ENCODE results near the gene LRCH1.
A peak's percentile ranks its signal among the peaks of the same experiment; 100 is the strongest.
"Not testable (repeated sequence)": the region's sequence is repeated elsewhere in the genome, so short reads cannot be mapped to it uniquely, and the experiment has no call there.

Gene LRCH1, protein sequence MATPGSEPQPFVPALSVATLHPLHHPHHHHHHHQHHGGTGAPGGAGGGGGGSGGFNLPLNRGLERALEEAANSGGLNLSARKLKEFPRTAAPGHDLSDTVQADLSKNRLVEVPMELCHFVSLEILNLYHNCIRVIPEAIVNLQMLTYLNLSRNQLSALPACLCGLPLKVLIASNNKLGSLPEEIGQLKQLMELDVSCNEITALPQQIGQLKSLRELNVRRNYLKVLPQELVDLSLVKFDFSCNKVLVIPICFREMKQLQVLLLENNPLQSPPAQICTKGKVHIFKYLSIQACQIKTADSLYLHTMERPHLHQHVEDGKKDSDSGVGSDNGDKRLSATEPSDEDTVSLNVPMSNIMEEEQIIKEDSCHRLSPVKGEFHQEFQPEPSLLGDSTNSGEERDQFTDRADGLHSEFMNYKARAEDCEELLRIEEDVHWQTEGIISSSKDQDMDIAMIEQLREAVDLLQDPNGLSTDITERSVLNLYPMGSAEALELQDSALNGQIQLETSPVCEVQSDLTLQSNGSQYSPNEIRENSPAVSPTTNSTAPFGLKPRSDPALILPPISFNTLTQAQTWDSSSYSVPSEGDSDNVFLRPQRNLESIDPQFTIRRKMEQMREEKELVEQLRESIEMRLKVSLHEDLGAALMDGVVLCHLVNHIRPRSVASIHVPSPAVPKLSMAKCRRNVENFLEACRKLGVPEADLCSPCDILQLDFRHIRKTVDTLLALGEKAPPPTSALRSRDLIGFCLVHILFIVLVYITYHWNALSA

DNA sequence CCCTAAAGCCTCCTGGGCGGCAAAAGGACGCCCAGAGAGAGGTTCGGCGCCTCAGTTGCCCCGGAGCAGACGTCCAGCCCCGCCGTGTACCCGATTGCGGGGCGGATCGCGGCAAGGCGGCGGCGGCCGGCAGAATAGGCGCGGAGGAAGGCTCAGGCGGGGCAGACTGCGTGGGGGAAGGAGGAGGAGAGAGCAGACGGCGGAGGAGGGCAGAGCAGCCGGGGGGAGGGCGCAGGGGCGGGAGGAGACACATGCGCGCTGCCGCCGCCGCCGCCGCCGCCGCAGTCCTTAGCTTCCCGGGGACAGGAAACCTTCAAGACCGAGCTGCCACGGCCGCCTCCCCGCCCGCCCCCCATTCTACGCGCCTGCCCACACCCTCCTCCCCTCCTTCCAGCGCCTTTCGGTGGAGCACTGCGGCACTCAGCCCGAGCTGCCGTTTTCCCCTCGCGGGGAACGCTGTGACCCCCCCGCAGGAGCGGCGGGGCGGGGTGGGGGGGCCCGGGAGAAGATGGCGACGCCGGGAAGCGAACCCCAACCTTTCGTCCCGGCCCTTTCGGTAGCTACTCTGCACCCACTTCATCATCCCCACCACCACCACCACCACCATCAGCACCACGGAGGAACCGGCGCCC lies at the start of gene LRCH1:
Gene LRCH1 (plus strand): TSS at position 282 of the 632 bp plus-strand sequence. CDS start 227 bp downstream, at position 509.
- DNase-seq = peak; percentile 76

DNA sequence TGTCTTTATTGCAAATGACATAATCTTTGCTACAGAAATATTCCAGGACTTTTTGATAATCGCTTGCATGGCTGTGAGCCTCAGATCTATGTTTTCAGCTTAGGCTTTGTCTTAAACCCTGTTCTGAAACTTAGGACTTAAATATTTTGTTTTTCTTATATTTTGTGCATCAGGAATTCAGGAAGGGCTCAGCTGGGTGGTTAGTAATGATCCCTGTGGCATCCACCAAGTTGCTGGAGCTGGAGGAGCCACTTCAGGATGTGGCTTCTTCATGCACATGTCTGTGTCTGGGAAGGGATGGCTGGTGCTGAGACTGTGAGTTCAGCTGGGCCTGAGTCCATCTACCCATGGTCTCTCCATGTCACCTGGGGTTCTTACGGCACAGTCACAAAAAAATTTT lies 48.9 kb upstream of the LRCH1 start:
- no peak for DNase-seq

DNA sequence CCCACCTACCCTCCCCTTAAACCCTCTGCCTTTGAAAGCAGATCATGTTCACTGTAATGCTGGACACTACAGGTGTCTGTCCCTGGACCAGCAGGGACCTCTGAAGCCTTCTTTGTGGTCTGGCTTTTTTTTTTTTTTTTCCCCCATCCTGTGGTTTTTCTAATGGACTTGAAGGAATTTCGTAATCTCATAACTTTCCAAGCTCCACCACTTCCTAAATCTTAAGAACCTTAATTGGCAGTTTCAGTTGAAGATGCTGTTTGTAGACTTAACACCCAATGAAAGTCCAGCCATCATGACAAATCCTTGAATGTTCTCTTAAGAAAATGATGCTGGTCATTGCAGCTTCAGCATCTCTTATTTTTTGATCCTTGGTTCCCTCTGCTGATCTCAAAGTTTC lies 45.0 kb upstream of the LRCH1 start:
- no peak for DNase-seq

DNA sequence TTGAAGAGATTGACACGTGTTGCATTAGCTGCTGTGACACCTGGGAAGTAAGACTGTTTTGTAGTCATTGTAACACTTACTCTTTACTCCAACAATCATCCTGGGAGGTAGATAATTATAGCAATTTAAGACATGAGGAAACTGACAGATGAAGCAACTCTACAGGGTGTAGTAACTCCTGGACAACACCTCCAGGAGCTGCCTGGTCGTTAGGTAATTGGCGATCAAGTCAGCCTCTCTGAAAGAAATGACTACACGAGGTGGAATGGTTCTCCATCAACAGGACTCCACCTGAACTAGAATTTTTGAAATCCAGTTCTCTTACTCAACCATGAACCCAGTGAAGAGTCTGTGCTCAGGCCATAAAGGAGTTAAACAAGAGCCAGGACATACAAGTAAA lies 43.0 kb upstream of the LRCH1 start:
- no peak for DNase-seq

DNA sequence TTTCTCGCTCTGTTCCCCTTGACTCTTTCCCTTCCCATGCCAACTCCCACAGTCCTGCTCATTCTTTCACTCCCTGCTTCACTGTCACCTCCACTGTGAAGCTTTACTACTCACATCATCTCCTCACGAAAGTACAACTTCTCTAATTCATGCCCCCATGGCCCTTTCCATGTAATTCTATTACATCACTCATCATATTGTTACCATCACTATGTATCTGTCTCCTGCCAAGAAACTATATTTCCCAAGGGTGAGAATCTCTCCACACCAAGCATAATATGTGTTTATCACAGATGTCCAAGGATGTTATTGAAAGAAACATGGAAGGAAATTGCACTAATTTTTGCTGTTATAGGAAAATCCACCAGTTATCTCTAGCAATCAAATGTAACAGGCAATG lies 37.2 kb upstream of the LRCH1 start:
- no peak for DNase-seq

DNA sequence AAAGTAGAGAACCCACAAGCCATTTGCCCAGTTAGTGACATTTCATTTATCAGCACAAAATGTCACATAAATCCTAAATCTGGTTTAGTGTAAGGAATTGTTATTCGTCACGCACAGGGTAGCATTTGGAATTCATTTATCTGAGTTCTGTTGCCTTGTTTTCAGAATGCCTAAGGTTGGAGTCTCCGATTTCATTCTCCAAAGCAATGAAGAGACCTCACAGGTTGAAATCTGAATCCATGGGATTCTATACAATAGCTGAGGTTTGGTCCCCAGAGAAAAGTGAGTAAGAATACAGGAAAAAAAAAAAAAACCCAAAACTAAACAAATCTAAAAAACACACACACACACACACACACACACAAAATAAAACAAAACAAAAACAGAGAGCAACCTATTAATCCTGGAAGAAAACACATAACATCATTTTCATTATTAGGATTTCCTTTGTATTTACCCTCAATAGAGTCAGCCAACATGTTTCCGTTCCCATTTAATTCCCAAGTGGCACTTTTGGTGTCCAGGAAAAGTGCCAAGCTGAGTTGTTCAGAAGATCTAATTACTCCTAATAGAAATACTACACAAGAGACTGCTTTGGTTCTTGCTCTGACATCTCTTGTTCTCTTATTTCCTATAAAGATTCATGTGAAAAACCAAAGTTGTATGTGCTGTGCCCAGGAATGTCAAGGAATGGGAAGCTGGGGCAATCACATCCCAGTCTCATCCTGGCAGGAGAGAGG lies 36.2 kb upstream of the LRCH1 start:
- peak; percentile 67 for DNase-seq

DNA sequence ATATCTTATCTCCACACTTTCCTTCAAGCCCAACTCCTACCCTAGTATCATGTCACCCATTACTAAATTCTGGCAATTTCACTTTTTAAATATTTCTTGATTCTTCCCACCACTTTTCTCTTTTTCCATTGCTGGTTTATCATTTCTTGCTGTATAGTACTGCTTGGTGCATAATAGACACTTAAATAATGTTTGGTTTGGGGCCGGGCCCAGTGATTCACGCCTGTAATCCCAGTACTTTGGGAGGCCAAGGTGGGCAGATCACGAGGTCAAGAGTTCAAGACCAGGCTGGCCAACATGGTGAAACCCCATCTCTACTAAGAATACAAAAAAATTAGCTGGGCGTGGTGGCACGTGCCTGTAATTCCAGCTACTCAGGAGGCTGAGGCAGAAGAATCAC lies 35.2 kb upstream of the LRCH1 start:
- DNase-seq = not testable (repeated sequence)

DNA sequence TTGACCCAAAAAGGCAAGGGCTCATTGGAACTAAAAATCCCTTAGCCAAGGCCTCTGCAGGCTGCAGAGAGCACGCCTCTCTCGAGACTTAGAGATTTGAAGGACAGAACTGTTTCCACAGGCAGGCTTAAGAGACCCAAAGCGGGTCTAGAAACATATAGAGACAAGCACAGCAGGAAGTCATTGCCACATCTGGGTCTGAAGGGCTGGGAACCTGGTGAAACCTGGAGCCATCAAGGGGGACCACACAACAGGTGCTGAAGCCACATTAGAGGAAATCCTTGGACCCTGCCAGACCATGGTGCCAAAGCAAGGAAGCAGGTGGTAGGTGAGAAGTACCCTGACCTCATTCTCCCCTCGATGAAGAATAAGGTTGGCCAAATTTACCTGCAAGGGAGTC lies 33.8 kb upstream of the LRCH1 start:
- DNase-seq = no peak

DNA sequence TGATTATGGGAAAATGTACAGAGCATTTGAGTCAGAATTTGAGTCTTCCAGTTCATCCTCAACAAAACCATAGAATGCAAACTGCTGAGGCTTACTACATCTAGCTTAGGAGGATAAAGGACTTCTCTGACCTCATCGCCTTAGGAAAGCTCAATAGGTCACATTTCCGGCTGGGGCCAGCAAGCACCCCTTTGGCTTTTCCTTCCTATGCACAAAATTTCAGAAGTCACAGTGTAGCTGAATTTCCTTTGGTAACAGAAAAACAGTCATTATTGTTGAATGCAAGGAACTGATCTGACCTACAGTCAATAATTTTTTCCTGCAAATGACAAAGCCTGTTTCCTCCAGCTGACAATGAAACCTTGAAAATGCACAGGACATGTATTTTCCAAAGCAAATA lies 32.8 kb upstream of the LRCH1 start:
- DNase-seq = no peak

DNA sequence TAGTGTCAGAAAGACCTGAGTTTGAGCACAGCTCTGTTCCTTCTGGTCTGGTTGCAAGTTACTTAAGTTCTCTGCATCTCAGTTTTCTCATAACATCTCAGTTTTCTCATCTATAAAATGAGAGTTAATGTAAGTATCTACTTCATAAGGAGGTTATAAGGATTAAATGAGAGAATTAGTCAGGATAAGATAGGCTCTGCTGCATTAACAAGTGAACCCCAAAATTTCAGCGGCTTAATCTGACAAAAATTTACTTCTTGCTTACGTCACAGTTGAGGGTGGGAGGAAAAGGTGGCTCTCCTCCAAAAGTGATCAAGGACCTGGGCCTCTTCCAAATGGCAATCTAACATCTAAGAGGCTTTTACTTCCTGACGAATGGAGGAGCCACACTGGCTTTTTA lies 31.5 kb upstream of the LRCH1 start:
- DNase-seq = no peak

DNA sequence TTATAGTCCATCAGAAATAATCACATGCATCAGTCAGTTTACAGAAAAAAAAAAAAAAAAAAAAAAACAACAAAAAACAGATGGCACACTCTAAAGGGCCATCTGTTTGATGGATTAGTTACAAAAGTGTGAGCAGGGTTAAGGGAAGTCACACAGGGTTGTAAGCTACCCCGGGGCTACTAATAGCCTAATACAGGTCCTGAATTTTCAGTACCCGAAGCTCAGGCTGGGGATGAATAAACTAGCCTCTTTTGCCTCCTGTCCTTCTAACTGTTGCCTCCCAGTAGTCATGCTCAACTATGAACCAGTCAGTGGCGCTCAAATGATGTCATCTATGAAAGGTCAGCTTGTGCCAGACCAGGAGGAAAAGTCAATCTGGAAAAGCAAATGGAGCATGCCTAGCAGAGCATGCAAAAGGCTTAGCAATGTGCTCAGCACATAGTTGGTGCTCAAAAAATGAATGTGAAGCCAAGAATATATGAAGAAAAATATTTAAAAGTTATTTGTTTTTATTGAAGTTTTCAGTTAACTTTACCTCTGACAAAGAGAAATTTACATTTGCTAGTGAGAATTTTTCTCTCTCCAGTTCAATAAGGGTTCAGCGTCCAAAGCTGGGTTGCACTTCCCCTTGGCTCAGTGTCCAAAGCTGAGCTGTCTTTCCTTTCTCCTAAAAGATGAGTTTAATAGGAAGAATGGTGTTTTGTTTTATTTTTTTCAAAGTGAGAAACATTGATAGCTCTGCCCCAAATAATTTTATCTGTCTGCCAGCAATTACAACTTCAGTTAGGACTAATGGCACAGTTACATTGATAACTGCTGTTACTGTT lies 30.8 kb upstream of the LRCH1 start:
- DNase-seq = peak; percentile 72

DNA sequence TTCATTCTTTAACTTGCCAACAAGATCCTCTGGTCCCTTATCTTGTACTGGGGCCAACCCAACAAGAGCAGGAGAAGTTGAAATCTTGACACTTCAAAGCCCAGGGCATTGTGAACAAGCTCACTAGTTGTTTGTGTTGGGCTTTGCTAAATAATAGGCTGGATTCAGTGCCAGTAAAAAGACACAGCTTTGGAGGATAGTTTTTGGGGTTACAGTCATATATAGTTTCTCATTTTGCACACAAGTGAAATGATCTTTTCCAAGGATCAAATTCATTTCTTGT lies 30.3 kb upstream of the LRCH1 start:
- no peak for DNase-seq

DNA sequence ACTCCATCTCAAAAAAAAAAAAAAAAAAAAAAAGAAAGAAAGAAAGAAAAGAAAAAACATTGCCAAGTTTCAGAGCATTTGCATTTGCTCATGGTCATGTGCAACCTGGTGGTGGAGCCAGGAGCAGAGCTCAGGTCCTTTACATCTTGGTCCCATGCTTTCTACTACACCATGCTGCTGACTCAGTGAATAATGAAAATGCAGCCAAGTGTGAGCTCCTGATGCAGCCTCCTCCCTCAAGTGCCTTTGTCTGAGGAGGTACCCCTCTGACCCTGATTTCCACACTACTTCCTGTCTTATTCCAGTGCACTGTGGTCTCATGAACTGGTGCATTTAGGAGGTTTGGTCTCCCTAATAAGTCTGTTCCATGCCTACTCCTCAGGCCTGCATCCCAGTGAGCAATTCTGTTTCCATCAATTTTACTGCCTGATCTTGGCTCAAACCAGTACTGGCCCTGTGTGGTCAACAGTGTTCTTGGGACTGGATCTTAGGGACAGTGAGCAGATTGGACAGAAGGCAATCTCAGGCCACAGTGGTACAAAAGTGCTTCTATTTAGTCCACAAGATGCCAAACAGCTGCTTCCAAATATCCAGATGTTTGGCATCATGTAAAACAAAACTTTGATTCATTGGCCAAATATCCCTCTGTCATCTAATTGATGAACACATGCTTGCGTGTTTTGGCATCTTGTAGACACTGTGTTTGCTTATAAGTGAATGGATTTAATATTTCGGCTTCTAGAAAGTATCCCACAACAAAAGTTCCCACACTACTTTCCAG lies 28.8 kb upstream of the LRCH1 start:
- DNase-seq = no peak

DNA sequence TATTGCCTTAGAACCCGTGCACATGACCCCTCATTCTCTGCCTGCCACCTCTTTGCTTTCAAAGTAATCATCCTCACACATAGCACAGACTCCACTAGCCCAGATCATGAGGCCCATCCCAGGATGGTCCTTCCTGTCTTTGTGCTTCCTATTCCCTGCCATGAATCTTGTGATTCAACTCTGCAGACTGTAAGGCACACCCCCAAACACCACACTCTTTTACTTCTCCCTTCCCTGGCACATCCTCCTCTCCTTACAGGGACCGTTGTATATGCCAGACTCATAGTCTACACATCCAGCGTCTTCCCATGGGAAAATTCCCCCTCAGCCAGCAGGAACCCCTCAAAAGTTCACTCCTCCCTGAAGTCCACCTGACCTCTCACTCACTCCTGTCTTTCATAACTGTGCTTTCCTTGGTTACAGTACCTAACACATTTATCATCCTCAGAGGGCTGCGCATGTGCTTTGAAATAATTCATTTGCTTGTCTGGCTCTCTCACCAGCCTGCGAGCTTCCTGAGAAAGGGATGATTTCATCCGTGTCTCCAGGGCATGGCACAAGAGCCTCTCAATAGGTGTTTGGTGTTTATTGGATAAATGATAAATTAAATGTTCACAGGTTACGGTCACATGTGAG lies 26.8 kb upstream of the LRCH1 start:
- no peak for DNase-seq

DNA sequence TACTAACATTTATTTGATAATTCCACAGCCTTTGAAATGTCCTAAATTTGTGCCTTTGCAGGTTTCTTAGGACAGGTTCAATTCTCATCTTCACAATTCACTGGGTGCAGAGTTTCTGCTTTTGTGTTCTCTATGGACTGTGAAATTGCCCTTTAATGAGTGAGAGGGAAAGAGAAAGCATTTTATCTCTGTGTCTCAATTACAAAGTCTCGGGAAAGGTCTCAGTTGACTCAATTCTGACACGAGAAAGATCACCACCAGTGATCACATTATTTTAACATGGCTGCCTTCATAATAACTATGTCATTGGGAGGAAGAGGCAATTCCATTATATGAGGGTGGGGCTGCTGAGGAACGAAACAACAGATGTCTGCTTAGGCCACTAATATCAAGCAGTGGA lies 26.2 kb upstream of the LRCH1 start:
- DNase-seq = no peak

DNA sequence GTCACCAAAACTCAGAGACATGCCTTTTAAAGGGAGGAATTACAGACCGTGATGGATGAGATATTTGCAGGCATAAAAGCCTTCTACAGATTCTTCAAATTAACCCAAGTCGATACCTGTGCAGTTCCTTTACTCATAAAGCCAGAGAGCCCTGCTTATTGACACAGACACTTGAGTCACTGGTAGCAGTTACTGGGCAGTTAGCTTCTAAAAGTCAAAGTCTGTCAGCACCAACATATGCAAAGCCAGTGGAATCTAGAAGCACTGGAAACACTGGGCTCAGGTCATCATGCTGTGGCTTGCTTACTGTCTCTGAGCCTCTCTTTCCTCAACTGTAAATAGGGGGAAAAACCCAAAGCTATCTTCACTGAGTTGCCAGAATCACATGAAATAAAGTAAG lies 25.7 kb upstream of the LRCH1 start:
- DNase-seq = no peak

DNA sequence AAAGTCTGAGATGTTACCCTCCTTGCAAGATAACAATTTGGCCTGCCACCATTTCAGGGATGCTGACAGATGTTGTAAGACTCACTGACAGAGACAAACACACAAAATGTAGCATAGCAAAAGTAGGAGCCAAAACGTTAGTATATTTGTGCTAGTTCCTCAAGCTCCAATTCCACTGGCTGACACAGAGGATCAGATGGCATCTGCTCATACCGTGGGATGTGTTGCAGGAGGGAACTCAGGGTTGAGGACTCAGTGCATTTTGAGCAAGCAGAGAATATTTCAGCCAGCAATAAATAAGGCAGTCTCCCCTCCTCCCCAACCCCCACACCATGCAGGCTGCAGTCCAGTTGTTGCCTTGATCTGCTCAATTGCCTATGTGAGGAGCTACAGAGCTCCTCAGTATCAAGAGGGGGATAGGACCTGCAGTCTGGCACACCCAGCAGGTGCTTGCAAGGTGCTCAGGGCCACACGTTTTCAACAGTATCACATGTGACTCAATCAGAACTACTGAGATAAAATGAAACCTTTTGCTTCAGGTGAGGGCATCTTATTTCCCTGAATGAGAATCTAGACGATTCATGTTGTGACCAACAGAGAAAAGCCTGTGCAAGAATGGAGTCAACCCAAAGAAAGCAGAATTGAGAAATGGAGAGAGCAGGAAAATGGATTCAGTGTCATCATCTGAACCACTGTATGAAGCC lies 23.6 kb upstream of the LRCH1 start:
- DNase-seq = no peak

DNA sequence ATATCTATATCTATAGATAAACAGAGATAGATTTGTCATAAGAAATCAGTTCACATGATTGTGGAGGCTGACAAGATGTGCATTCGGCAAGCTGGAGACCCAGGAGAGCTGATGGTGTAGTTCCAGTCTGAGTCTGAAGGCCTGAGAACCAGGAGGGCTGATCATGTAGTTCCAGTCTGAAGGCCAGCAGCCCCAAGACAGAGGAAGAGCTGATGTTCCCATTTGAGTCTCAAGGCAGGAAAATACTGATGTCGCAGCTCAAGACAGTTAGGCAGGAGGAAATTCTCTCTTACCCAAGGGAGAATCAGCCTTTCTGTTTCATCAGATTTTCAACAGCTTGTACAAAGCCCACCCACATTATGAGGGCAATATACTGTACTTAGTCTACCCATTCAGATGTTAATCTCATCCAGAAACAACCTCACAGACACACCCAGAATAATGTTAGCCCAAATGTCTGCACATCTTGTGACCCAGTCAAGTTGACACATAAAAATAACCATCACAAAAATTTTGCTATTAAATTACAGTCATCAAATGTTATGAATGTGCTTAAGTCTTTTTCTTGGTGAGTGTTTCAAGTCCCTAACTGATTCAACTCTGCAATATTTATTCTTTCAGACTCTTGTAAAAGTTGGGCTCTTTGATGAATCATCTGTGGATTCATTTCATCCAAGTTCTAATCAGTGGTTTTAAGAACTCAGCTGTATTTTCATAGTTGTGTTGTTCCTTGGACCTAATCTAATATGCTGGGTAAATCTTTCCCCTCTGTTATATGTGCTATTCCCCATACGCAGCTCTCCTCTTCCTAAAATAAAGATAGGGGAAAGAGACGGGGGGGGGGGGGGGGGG lies 22.7 kb upstream of the LRCH1 start:
- DNase-seq = no peak

DNA sequence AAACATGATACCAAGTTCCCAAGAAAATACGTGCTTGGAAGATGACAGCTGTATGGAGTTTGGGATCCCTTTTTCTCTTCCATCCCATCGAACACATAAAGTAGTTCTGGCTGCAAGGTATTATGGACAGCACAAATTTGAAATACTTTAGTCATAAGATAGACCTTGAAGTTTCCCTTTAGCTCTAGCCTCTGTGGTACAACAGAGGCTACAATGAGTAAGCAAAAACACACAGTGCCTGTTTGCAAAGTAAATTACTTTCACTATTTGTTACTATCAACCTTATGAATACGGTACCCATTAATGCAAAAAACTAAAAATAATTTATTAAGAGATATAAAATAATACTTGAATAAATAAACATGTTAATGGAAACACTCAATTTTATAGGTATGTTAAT lies 21.0 kb upstream of the LRCH1 start:
- no peak for DNase-seq

DNA sequence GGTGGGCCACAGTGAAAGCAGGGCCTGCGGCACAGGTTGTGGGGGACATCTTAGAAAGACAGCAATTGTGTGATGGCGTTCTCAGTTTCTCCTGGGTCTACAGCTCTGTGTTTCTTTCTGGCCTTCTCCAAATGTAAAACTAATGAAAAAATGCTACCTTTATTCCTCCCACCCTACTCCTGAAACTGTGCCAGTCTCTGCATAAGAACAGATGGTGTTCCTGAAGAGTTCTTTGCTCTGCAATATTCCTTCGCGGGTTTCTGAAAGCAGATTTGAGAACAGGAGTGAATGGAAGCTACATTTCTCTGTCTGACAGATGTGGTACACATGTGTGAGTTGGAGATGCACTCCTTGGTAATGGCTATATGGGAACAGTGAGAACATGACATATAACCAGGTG lies 18.0 kb upstream of the LRCH1 start:
- DNase-seq = no peak

Measured in NCI-H446 treated with DMSO at 0.1 percent for 48 hours (cell line).